Measurements from ENCODE around the gene PAN3. TPM values are rescaled to one million over a fixed set of nuclear protein-coding genes. Genes with fewer than 3 reads are reported as not detected.

Gene PAN3
- total RNA-seq, 1 experiment from 2014 or later, result 48.5 TPM

DNA sequence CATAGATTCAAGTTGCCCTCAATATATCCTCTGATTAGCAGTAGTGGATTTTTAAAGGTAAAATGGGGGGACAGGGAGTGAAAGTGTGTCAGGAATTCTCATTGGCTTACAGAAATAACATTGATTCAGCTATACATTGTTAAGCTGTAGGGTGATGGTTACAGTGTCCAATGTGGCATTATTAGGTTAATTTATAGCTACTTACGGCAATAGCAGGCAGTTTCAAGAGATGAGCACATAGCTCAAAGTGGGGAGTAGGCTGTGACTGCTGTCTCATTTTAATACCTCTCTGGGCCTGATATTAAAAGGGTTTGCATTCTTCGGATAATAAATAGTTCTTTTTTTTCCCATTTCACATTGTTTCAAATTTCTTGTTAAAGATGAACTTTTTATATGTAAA is 34.6 kb downstream of the PAN3 start:
- no peak overlapping the region for H3K23ac ChIP-seq (ENCODE audit: insufficient read length, low read depth, low read length)
- no peaks in the 10 kb centered on the region for H3K23me2 ChIP-seq (ENCODE audit: insufficient read length, low read depth, low read length, poor library complexity, severe bottlenecking)
- H3K9me3 ChIP-seq (ENCODE audit: control insufficient read depth, low read depth, low read length), result no peaks in the 10 kb centered on the region
- H3K4me1 ChIP-seq (ENCODE audit: insufficient read depth, low read length), result peaks cover 2% of the 10 kb centered on the region
- peaks cover 3% of the 10 kb centered on the region; the same call in 1 of the 2 replicates for H3K79me2 ChIP-seq (ENCODE audit: insufficient read depth, low read length)
- peaks cover 16 to 25% of the 10 kb centered on the region in 2 experiments for H3K4me1 Mint-ChIP-seq
- no peak overlapping the region for H2AK5ac ChIP-seq (ENCODE audit: insufficient read length, low read length)
- H4K20me1 ChIP-seq (ENCODE audit: control insufficient read depth, insufficient read depth, insufficient read length), result no peaks in the 10 kb centered on the region
- no peak overlapping the region for H3K4me3 Mint-ChIP-seq
- no peak for DNase-seq
- no peak overlapping the region for H3K18ac ChIP-seq (ENCODE audit: insufficient read length, low read depth, low read length)
- no peak overlapping the region for H3K4ac ChIP-seq (ENCODE audit: low read depth, low read length)
- no peak overlapping the region for H2BK20ac ChIP-seq (ENCODE audit: low read depth, low read length, poor library complexity, severe bottlenecking)
- no peak overlapping the region for H2BK15ac ChIP-seq (ENCODE audit: low read depth, low read length)
- no CpG with 5 or more reads among the region's 2 CpGs for WGBS (ENCODE audit: extremely low coverage, insufficient read length, low lambda C conversion rate)
- no peak overlapping the region for H4K5ac ChIP-seq (ENCODE audit: insufficient read length, low read depth, low read length)
- H2BK5ac ChIP-seq (ENCODE audit: insufficient read length, low read length), result no peak overlapping the region
- H4K8ac ChIP-seq (replicated peaks; ENCODE audit: insufficient read length, low read depth, low read length), result no peak overlapping the region
- no peak overlapping the region for H3K27ac ChIP-seq (ENCODE audit: insufficient read length, low read depth, low read length)
- no peak overlapping the region for H3T11ph ChIP-seq (ENCODE audit: low read length)
- H3K27me3 Mint-ChIP-seq (ENCODE audit: low read depth), result no peaks in the 10 kb centered on the region
- H4K91ac ChIP-seq (ENCODE audit: insufficient read length, low read depth, low read length), result no peak overlapping the region
- H3K56ac ChIP-seq (ENCODE audit: insufficient read length, low read depth, low read length), result no peak overlapping the region
- no peak overlapping the region for H3K4me2 ChIP-seq (ENCODE audit: insufficient read depth, insufficient read length, low read length)
- TF ChIP-seq, protein P1, sequence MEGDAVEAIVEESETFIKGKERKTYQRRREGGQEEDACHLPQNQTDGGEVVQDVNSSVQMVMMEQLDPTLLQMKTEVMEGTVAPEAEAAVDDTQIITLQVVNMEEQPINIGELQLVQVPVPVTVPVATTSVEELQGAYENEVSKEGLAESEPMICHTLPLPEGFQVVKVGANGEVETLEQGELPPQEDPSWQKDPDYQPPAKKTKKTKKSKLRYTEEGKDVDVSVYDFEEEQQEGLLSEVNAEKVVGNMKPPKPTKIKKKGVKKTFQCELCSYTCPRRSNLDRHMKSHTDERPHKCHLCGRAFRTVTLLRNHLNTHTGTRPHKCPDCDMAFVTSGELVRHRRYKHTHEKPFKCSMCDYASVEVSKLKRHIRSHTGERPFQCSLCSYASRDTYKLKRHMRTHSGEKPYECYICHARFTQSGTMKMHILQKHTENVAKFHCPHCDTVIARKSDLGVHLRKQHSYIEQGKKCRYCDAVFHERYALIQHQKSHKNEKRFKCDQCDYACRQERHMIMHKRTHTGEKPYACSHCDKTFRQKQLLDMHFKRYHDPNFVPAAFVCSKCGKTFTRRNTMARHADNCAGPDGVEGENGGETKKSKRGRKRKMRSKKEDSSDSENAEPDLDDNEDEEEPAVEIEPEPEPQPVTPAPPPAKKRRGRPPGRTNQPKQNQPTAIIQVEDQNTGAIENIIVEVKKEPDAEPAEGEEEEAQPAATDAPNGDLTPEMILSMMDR (conservative IDR thresholded peaks at IDR 0.05), result no peak
- H2AFZ ChIP-seq (ENCODE audit: low read length), result no peak overlapping the region
- no peak overlapping the region for H2BK12ac ChIP-seq (ENCODE audit: insufficient read length, low read depth, low read length)
- no peak overlapping the region for H2BK120ac ChIP-seq (ENCODE audit: low read depth, low read length, poor library complexity, severe bottlenecking)
- no peak overlapping the region for H3K9ac ChIP-seq (ENCODE audit: extremely low read depth, insufficient read length, low read length)
- H3K27ac Mint-ChIP-seq, result peak overlapping the region in 1 of 3 experiments; percentile 74; a peak in 2 of 7 replicates
- H3K79me1 ChIP-seq (ENCODE audit: insufficient read depth, low read depth, low read length, poor library complexity, severe bottlenecking), result peaks cover 6% of the 10 kb centered on the region
- H3K9me3 Mint-ChIP-seq, result no peaks in the 10 kb centered on the region
- H3K36me3 Mint-ChIP-seq (ENCODE audit: insufficient read depth in 1 of 3, low read depth in 3 of 3), result peaks cover 5 to 33% (median 22%) of the 10 kb centered on the region in 3 experiments; a peak in 5 of 7 replicates
- H3K14ac ChIP-seq (ENCODE audit: insufficient read depth, low read length), result no peak overlapping the region
- H3K27me3 ChIP-seq (ENCODE audit: insufficient read depth, low read length), result no peaks in the 10 kb centered on the region
